H1 (cell line): ENCODE results near the gene BLTP1. TPM values are rescaled to one million over a fixed set of nuclear protein-coding genes. Genes with fewer than 3 reads are reported as not detected.

Experiments
- CTCF ChIA-PET: fragments of 300-600 bp; sonication (Branson Sonifier 250); formaldehyde crosslinking; loops from one replicate; lab custom pipeline; 2021; ENCODE audit not compliant: partially characterized antibody; lab: Charles Lee
- POLR2A ChIA-PET: fragments of 300-600 bp; sonication (Branson Sonifier 250); formaldehyde crosslinking; loops from one replicate; lab custom pipeline; 2021; ENCODE audit warnings: inconsistent platforms; ENCODE audit not compliant: partially characterized antibody; lab: Charles Lee
- DNase-seq, 2 experiments: peaks; one replicate each; pipeline versions ENCODE4 v3.0.0 to v3.0.0-alpha.2; 2010 to 2022; ENCODE audit warnings: low spot score in 2 of 2, low read depth in 1 of 2, mixed read lengths in 1 of 2
- FAIRE-seq: peaks from 2 replicates; lab custom pipeline; 2011; peaks lifted over from hg19 to GRCh38; lab: Jason Lieb, UNC
- H2AFZ ChIP-seq: 2 replicates; pipeline ENCODE4 v1.8.1; 2012; ENCODE audit warnings: low read length, inconsistent platforms
- H2AK5ac ChIP-seq: 2 replicates; pipeline ENCODE4 v1.6.1; 2013; ENCODE audit warnings: low read depth, low read length
- H2BK120ac ChIP-seq: replicated peaks from 2 replicates; pipeline ENCODE3; 2013; ENCODE audit warnings: low read depth, low read length, inconsistent platforms
- H2BK12ac ChIP-seq: 2 replicates; pipeline ENCODE4 v1.6.1; 2013; ENCODE audit warnings: low read depth, low read length
- H2BK15ac ChIP-seq: 2 replicates; pipeline ENCODE4 v1.6.1; 2013; ENCODE audit warnings: low read length
- H2BK20ac ChIP-seq: 2 replicates; pipeline ENCODE4 v1.6.1; 2013; ENCODE audit warnings: low read length
- H2BK5ac ChIP-seq: 2 replicates; pipeline ENCODE4 v1.6.1; 2013; ENCODE audit warnings: low read depth, low read length
- H3K14ac ChIP-seq: 2 replicates; pipeline ENCODE4 v1.6.1; 2013; ENCODE audit warnings: inconsistent platforms; ENCODE audit not compliant: insufficient read length
- H3K18ac ChIP-seq: 2 replicates; pipeline ENCODE4 v1.6.1; 2013; ENCODE audit warnings: low read length; ENCODE audit errors: extremely low read depth
- H3K23ac ChIP-seq: 2 replicates; pipeline ENCODE4 v1.6.1; 2013; ENCODE audit warnings: inconsistent platforms; ENCODE audit not compliant: insufficient read length
- H3K23me2 ChIP-seq: 2 replicates; pipeline ENCODE4 v1.6.1; 2013; ENCODE audit warnings: low read depth, low read length
- H3K27ac ChIP-seq: 2 replicates; pipeline ENCODE4 v1.6.1; 2011; ENCODE audit warnings: low read depth, low read length, inconsistent platforms
- H3K27me3 ChIP-seq, 4 experiments: replicated peaks in 1 of 4; 1 replicate in 1 of 4; 2 replicates in 3 of 4; pipeline versions ENCODE4 v1.6.1 to v1.8.1; 2011 to 2013; ENCODE audit warnings: low read length in 3 of 4, mild to moderate bottlenecking in 3 of 4, inconsistent platforms in 2 of 4, mixed read lengths in 2 of 4, moderate library complexity in 1 of 4; ENCODE audit not compliant: control insufficient read depth in 3 of 4, insufficient read depth in 3 of 4; ENCODE audit errors: extremely low read depth in 1 of 4
- H3K36me3 ChIP-seq, 4 experiments: 2 replicates each; pipeline versions ENCODE4 v1.6.1 to v1.8.1; 2011 to 2013; ENCODE audit warnings: mild to moderate bottlenecking in 4 of 4, low read length in 3 of 4, moderate library complexity in 2 of 4, control low read depth in 1 of 4, inconsistent platforms in 1 of 4; ENCODE audit not compliant: insufficient read depth in 4 of 4, control insufficient read depth in 2 of 4
- H3K4ac ChIP-seq: replicated peaks from 2 replicates; pipeline ENCODE3; 2013; ENCODE audit warnings: low read length, low read depth, mixed read lengths, inconsistent platforms; ENCODE audit not compliant: insufficient read length
- H3K4me1 ChIP-seq, 4 experiments: replicated peaks in 1 of 4; 1 replicate in 1 of 4; 2 replicates in 3 of 4; pipeline versions ENCODE4 v1.6.1 to v1.8.1; 2011 to 2013; ENCODE audit warnings: low read length in 3 of 4, inconsistent platforms in 2 of 4, mixed read lengths in 1 of 4; ENCODE audit not compliant: insufficient read depth in 4 of 4, control insufficient read depth in 3 of 4
- H3K4me2 ChIP-seq, 2 experiments: 2 replicates each; pipeline versions ENCODE4 v1.6.1 to v1.8.1; 2011 to 2013; ENCODE audit warnings: low read depth in 2 of 2, low read length in 2 of 2, control low read depth in 1 of 2, inconsistent platforms in 1 of 2, mild to moderate bottlenecking in 1 of 2; ENCODE audit not compliant: insufficient read depth in 1 of 2
- H3K4me3 ChIP-seq, 4 experiments: fragments of 200-600, 300-600 bp in 1 of 4; sonication (generic), shearing (Covaris generic), sonication (Bioruptor Twin) in 1 of 4; 2 replicates each; pipeline versions ENCODE4 v1.5.1 to v1.8.1; 2011 to 2016; ENCODE audit warnings: low read length in 4 of 4, low read depth in 3 of 4, control low read depth in 2 of 4, inconsistent platforms in 2 of 4, mild to moderate bottlenecking in 2 of 4, mixed read lengths in 1 of 4, moderate library complexity in 1 of 4; ENCODE audit not compliant: insufficient read depth in 2 of 4; ENCODE audit errors: extremely low read depth in 1 of 4
- H3K56ac ChIP-seq: replicated peaks from 2 replicates; pipeline ENCODE3; 2013; ENCODE audit warnings: low read depth, mild to moderate bottlenecking, mixed read lengths, low read length, inconsistent platforms; ENCODE audit not compliant: insufficient read length
- H3K79me1 ChIP-seq: 2 replicates; pipeline ENCODE4 v1.6.1; 2013; ENCODE audit warnings: low read depth, low read length, control low read depth
- H3K79me2 ChIP-seq, 2 experiments: 2 replicates each; pipeline versions ENCODE4 v1.6.1 to v1.8.1; 2012 to 2013; ENCODE audit warnings: low read length in 2 of 2, mild to moderate bottlenecking in 2 of 2, inconsistent platforms in 1 of 2; ENCODE audit not compliant: insufficient read depth in 2 of 2, control insufficient read depth in 1 of 2
- H3K9ac ChIP-seq, 4 experiments: replicated peaks in 1 of 4; 1 replicate in 1 of 4; 2 replicates in 3 of 4; pipeline versions ENCODE4 v1.6.1 to v1.8.1; 2011 to 2013; ENCODE audit warnings: low read depth in 3 of 4, low read length in 3 of 4, control low read depth in 2 of 4, mild to moderate bottlenecking in 2 of 4, moderate library complexity in 2 of 4, inconsistent platforms in 1 of 4; ENCODE audit errors: extremely low read depth in 1 of 4
- H3K9me3 ChIP-seq, 2 experiments: 2 replicates each; pipeline versions ENCODE4 v1.6.1 to v1.8.1; 2012 to 2013; ENCODE audit warnings: mild to moderate bottlenecking in 2 of 2, moderate library complexity in 2 of 2, control low read depth in 1 of 2, inconsistent platforms in 1 of 2, low read depth in 1 of 2, low read length in 1 of 2, mixed read lengths in 1 of 2; ENCODE audit not compliant: insufficient read depth in 2 of 2
- H4K20me1 ChIP-seq, 2 experiments: replicated peaks in 1 of 2; 2 replicates each; pipeline versions ENCODE3 to v1.8.1; 2011 to 2013; ENCODE audit warnings: inconsistent platforms in 2 of 2, low read length in 2 of 2, mild to moderate bottlenecking in 1 of 2; ENCODE audit not compliant: insufficient read depth in 2 of 2, control insufficient read depth in 1 of 2
- H4K5ac ChIP-seq: 2 replicates; pipeline ENCODE4 v1.6.1; 2013; ENCODE audit warnings: low read length, low read depth, mixed read lengths, inconsistent platforms; ENCODE audit not compliant: insufficient read length
- H4K8ac ChIP-seq: 2 replicates; pipeline ENCODE4 v1.8.0; 2013; ENCODE audit warnings: mild to moderate bottlenecking, moderate library complexity, low read length, inconsistent platforms; ENCODE audit not compliant: insufficient read depth; ENCODE audit errors: extremely low read depth
- H4K91ac ChIP-seq: replicated peaks from 2 replicates; pipeline ENCODE3; 2013; ENCODE audit warnings: low read length, mixed read lengths, inconsistent platforms; ENCODE audit not compliant: insufficient read length
- HDAC2 ChIP-seq, 2 experiments: fragments of 300-600 bp in 1 of 2; sonication (generic) in 1 of 2; IDR thresholded peaks; 2 replicates each; pipeline ENCODE4 v1.6.1; 2011 to 2012; ENCODE audit warnings: low read depth in 2 of 2, low read length in 2 of 2, mild to moderate bottlenecking in 2 of 2, moderate library complexity in 2 of 2, borderline replicate concordance in 1 of 2, inconsistent platforms in 1 of 2
- HDAC6 ChIP-seq: IDR thresholded peaks from one replicate; pipeline ENCODE4 v1.7.1; 2012; ENCODE audit warnings: low read depth, mild to moderate bottlenecking, inconsistent platforms, low read length, moderate library complexity
- WGBS, 2 experiments: shearing (Covaris generic) in 1 of 2; methylation state at CpG; one replicate each; pipeline versions ENCODE4 v1.1.6 to v1.1.7; 2013 to 2015; ENCODE audit warnings: low lambda C conversion rate in 2 of 2, mixed read lengths in 2 of 2, inconsistent platforms in 1 of 2, low coverage in 1 of 2, missing lambda C conversion rate in 1 of 2; ENCODE audit not compliant: insufficient replicate concordance in 2 of 2, insufficient coverage in 1 of 2, insufficient read length in 1 of 2; ENCODE audit errors: extremely low coverage in 1 of 2, missing lambda C conversion rate in 1 of 2; 5-methylcytosine and 5-hydroxymethylcytosine counted together
- polyA plus RNA-seq, 7 experiments: library from polyadenylated mRNA; depleted of rRNA in 3 of 7; stranded (reverse) in 5 of 7; unstranded in 2 of 7; fragments of >200 nt in 5 of 7; fragments of 200-250 nt in 2 of 7; gene quantifications; 1 replicate in 5 of 7; 2 replicates in 1 of 7; 4 replicates in 1 of 7; pipeline versions ENCODE4 v1.2.1 to v1.2.3, GENCODE V29; 2011 to 2013; ENCODE audit warnings: missing spikeins in 2 of 7, mixed read lengths in 2 of 7
- total RNA-seq: library from RNA; stranded (reverse); fragmentation: NEBNext Ultra II Directional; extraction: Animal tissue kit (Norgen Biotek cat#: 25700); gene quantifications from 2 replicates; pipeline ENCODE4 v1.2.1, GENCODE V29; 2021

BLTP1 gene
- total and polyA plus RNA-seq, 2 of the 8 experiments (the other 6 are each of a cell fraction or from before 2014, with no cell fraction given) = 14.0 to 27.9 TPM

DNA sequence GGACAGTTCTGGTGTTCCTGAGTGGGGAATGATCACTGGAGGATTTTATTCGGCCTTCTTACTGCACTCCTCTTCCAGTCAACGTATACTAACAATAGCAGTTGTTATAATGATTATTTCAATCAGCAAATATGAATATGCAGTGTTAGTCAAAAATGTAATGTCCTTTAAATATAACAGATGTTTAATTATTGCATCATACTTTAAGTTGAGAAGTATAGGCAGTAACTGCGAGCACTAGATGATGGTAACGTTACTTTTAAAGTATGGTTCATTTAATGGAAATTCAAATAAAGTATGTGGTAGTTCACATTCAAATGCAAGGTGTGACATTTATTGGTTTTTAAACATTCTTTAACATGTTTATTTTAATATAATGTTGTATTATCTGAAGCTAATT lies 5.5 kb upstream of the BLTP1 start:
- H3K27me3 ChIP-seq = no peaks in the 10 kb centered on the region
- POLR2A ChIA-PET = no interaction called here
- H3K4me3 ChIP-seq = no peak overlapping the region
- no peaks in the 10 kb centered on the region for H3K79me1 ChIP-seq
- H3K14ac ChIP-seq = no peak overlapping the region
- H2AFZ ChIP-seq = no peak overlapping the region
- DNase-seq = no peak
- H3K23ac ChIP-seq = no peak overlapping the region
- no peak for FAIRE-seq
- H3K9ac ChIP-seq = no peak overlapping the region
- no peak overlapping the region for H3K4ac ChIP-seq
- H2AK5ac ChIP-seq = no peak overlapping the region
- no peaks in the 10 kb centered on the region for H3K36me3 ChIP-seq
- H3K23me2 ChIP-seq = no peaks in the 10 kb centered on the region
- H3K4me2 ChIP-seq = no peak overlapping the region
- TF ChIP-seq HDAC6 = no peak
- TF ChIP-seq HDAC2 (IDR thresholded peaks at IDR 0.05; ENCODE audit: borderline replicate concordance in 1 of 2, low read depth in 2 of 2, low read length in 2 of 2) = no peak
- no peak overlapping the region for H2BK15ac ChIP-seq
- H3K56ac ChIP-seq = no peak overlapping the region
- no peak overlapping the region for H4K8ac ChIP-seq
- H3K79me2 ChIP-seq = no peaks in the 10 kb centered on the region
- CTCF ChIA-PET = interaction anchor here (1.3 kb wide), 1 partner anchor 176 kb away, joined by 3 read pairs; no protein-coding TSS in a partner anchor
- 88% methylated on average over 4 of the region's 4 CpGs; no CpG with 5 or more reads in 1 of the 2 experiments for WGBS, 2 experiments
- no peaks in the 10 kb centered on the region for H4K20me1 ChIP-seq
- no peak overlapping the region for H4K91ac ChIP-seq
- H4K5ac ChIP-seq = no peak overlapping the region
- H2BK120ac ChIP-seq = no peak overlapping the region
- no peak overlapping the region for H2BK20ac ChIP-seq
- peaks cover 0 to 2% (median 0%) of the 10 kb centered on the region in 4 experiments; a peak in 2 of 7 replicates for H3K4me1 ChIP-seq
- no peak overlapping the region for H3K18ac ChIP-seq
- no peak overlapping the region for H3K27ac ChIP-seq
- H2BK5ac ChIP-seq = no peak overlapping the region
- H2BK12ac ChIP-seq = no peak overlapping the region
- H3K9me3 ChIP-seq = no peaks in the 10 kb centered on the region
